GM21786 (cell line): ENCODE measurements around the gene KRTCAP2.
"Not testable (repeated sequence)": the region's sequence is repeated elsewhere in the genome, so short reads cannot be mapped to it uniquely, and the experiment has no call there.

Experiments used
- ATAC-seq: cut with Tn5 transposase; IDR thresholded peaks from one replicate; pipeline ENCODE4 v1.9.1; 2021; ENCODE audit not compliant: unreplicated experiment

Gene KRTCAP2

GRCh38 chr1:155172732-155173477 lies at the start of gene KRTCAP2:
Gene KRTCAP2 (minus strand): TSS chr1:155173304. CDS start chr1:155173224, 80 bp downstream.
- ATAC-seq, result peak; percentile 78

GRCh38 chr1:155220211-155220965 lies 47.3 kb upstream of the KRTCAP2 start:
- not testable (repeated sequence) for ATAC-seq

GRCh38 chr1:155219592-155220031 lies 46.5 kb upstream of the KRTCAP2 start:
- no peak for ATAC-seq

- no peak for ATAC-seq
Observed at GRCh38 chr1:155218854-155219591, 45.9 kb upstream of the KRTCAP2 start.

- ATAC-seq, result not testable (repeated sequence)
Observed at GRCh38 chr1:155214702-155215101, 41.6 kb upstream of the KRTCAP2 start.

GRCh38 chr1:155212051-155212440 lies 38.9 kb upstream of the KRTCAP2 start:
- ATAC-seq, result not testable (repeated sequence)

GRCh38 chr1:155211381-155212050 lies 38.4 kb upstream of the KRTCAP2 start:
- not testable (repeated sequence) for ATAC-seq

GRCh38 chr1:155210314-155211104 lies 37.4 kb upstream of the KRTCAP2 start:
- ATAC-seq, result no peak

- peak; percentile 7 for ATAC-seq
Observed at GRCh38 chr1:155209312-155209721, 36.2 kb upstream of the KRTCAP2 start.

GRCh38 chr1:155208541-155209311 lies 35.6 kb upstream of the KRTCAP2 start, which contains the start of gene MTX1:
Gene MTX1 (plus strand): TSS chr1:155208695. CDS start chr1:155208805, 110 bp downstream.
- ATAC-seq, result peak; percentile 70

- ATAC-seq, result no peak
Observed at GRCh38 chr1:155207806-155208540, 34.9 kb upstream of the KRTCAP2 start, which contains the start of gene THBS3. Gene THBS3 (minus strand): TSS chr1:155207897. CDS start chr1:155207876, 21 bp downstream.

GRCh38 chr1:155206891-155207805 lies 34.0 kb upstream of the KRTCAP2 start:
- ATAC-seq, result no peak

GRCh38 chr1:155205969-155206593 lies 33.0 kb upstream of the KRTCAP2 start:
- ATAC-seq, result no peak

GRCh38 chr1:155205035-155205434 lies 31.9 kb upstream of the KRTCAP2 start:
- ATAC-seq, result no peak

- no peak for ATAC-seq
Observed at GRCh38 chr1:155202731-155203515, 29.8 kb upstream of the KRTCAP2 start.

GRCh38 chr1:155202198-155202597 lies 29.1 kb upstream of the KRTCAP2 start:
- no peak for ATAC-seq
